HUES64 (cell line): ENCODE measurements around the gene ERC2.
A peak's percentile ranks its signal among the peaks of the same experiment; 100 is the strongest.

Experiments
- H3K27ac ChIP-seq: 2 replicates; pipeline ENCODE4 v1.7.0; 2013; ENCODE audit warnings: low read depth, low read length, inconsistent platforms
- H3K27me3 ChIP-seq: 2 replicates; pipeline ENCODE4 v1.6.1; 2013; ENCODE audit warnings: mild to moderate bottlenecking, low read length; ENCODE audit not compliant: insufficient read depth
- H3K36me3 ChIP-seq: 2 replicates; pipeline ENCODE4 v1.6.1; 2013; ENCODE audit warnings: mild to moderate bottlenecking, low read length; ENCODE audit not compliant: insufficient read depth
- H3K4me1 ChIP-seq: 2 replicates; pipeline ENCODE4 v1.6.1; 2013; ENCODE audit warnings: mild to moderate bottlenecking, low read length, moderate library complexity; ENCODE audit not compliant: insufficient read depth
- H3K4me3 ChIP-seq: 2 replicates; pipeline ENCODE4 v1.5.1; 2013; ENCODE audit warnings: mild to moderate bottlenecking, low read length, moderate library complexity
- H3K9ac ChIP-seq: 2 replicates; pipeline ENCODE4 v1.6.1; 2013; ENCODE audit warnings: mild to moderate bottlenecking, low read depth, low read length
- H3K9me3 ChIP-seq: 2 replicates; pipeline ENCODE4 v1.6.1; 2013; ENCODE audit warnings: low read depth, low read length; ENCODE audit not compliant: insufficient read depth
- WGBS: fragments of 150-250, 120-280 bp; methylation state at CpG from one replicate; pipeline ENCODE4 v1.1.7; 2013; ENCODE audit warnings: missing lambda C conversion rate; 5-methylcytosine and 5-hydroxymethylcytosine counted together

Gene ERC2

GRCh38 chr3:55583475-55583874, 884.8 kb downstream of the ERC2 start:
- Histone ChIP-seq H3K27me3 (no peaks in the 10 kb centered on the region), H3K36me3 (no peaks in the 10 kb centered on the region), H3K27ac (no peak overlapping the region), H3K4me3 (no peak overlapping the region), H3K4me1 (peaks cover 10% of the 10 kb centered on the region), H3K9me3 (no peaks in the 10 kb centered on the region), H3K9ac (no peak overlapping the region)
- WGBS: 77% methylated on average over 2 of the region's 3 CpGs

GRCh38 chr3:55579496-55579895, 888.8 kb downstream of the ERC2 start:
- 93% methylated on average over 8 of the region's 8 CpGs for WGBS
- no peaks in the 10 kb centered on the region for H3K27me3 ChIP-seq
- no peaks in the 10 kb centered on the region for H3K9me3 ChIP-seq
- no peak overlapping the region for H3K9ac ChIP-seq
- H3K27ac ChIP-seq: no peak overlapping the region
- no peak overlapping the region for H3K4me3 ChIP-seq
- no peaks in the 10 kb centered on the region for H3K36me3 ChIP-seq
- H3K4me1 ChIP-seq: peaks cover 4% of the 10 kb centered on the region; the same call in 1 of the 2 replicates

- H3K36me3 ChIP-seq: no peaks in the 10 kb centered on the region
- no peak overlapping the region for H3K4me3 ChIP-seq
- no peak overlapping the region for H3K9ac ChIP-seq
- H3K9me3 ChIP-seq: no peaks in the 10 kb centered on the region
- peaks cover 10% of the 10 kb centered on the region for H3K4me1 ChIP-seq
- 77% methylated on average over 17 of the region's 17 CpGs for WGBS
- no peak overlapping the region for H3K27ac ChIP-seq
- H3K27me3 ChIP-seq: no peaks in the 10 kb centered on the region
These were observed 891.5 kb downstream of the ERC2 start for GRCh38 chr3:55576621-55577388.

GRCh38 chr3:55574671-55575070, 893.6 kb downstream of the ERC2 start:
- no peaks in the 10 kb centered on the region for H3K9me3 ChIP-seq
- H3K27me3 ChIP-seq: no peaks in the 10 kb centered on the region
- H3K27ac ChIP-seq: no peak overlapping the region
- 90% methylated on average over 3 of the region's 3 CpGs for WGBS
- peaks cover 22% of the 10 kb centered on the region for H3K4me1 ChIP-seq
- no peak overlapping the region for H3K4me3 ChIP-seq
- no peaks in the 10 kb centered on the region for H3K36me3 ChIP-seq
- no peak overlapping the region for H3K9ac ChIP-seq

- H3K27me3 ChIP-seq: no peaks in the 10 kb centered on the region
- no peak overlapping the region for H3K9ac ChIP-seq
- no peaks in the 10 kb centered on the region for H3K36me3 ChIP-seq
- H3K27ac ChIP-seq: no peak overlapping the region
- H3K9me3 ChIP-seq: no peaks in the 10 kb centered on the region
- peaks cover 22% of the 10 kb centered on the region for H3K4me1 ChIP-seq
- H3K4me3 ChIP-seq: no peak overlapping the region
- WGBS: 86% methylated on average over 1 of the region's 2 CpGs
These were observed 895.5 kb downstream of the ERC2 start for GRCh38 chr3:55572816-55573215.

GRCh38 chr3:55571913-55572312, 896.4 kb downstream of the ERC2 start:
- Histone ChIP-seq H3K9ac (peak overlapping the region; percentile 6; the same call in 1 of the 2 replicates), H3K27ac (peak overlapping the region; percentile 81)

GRCh38 chr3:55571216-55571813, 897.0 kb downstream of the ERC2 start:
- Histone ChIP-seq H3K4me1 (peaks cover 18% of the 10 kb centered on the region), H3K9me3 (no peaks in the 10 kb centered on the region), H3K4me3 (no peak overlapping the region), H3K9ac (peak overlapping the region; percentile 6; the same call in 1 of the 2 replicates), H3K27me3 (no peaks in the 10 kb centered on the region), H3K36me3 (no peaks in the 10 kb centered on the region), H3K27ac (peak overlapping the region; percentile 81)
- WGBS: 15% methylated on average over 3 of the region's 3 CpGs

More at GRCh38 chr3:55571913-55572312, 896.4 kb downstream of the ERC2 start:
- 12% methylated on average over 10 of the region's 10 CpGs for WGBS
- no peaks in the 10 kb centered on the region for H3K9me3 ChIP-seq
- H3K27me3 ChIP-seq: no peaks in the 10 kb centered on the region
- no peaks in the 10 kb centered on the region for H3K36me3 ChIP-seq
- peaks cover 22% of the 10 kb centered on the region for H3K4me1 ChIP-seq
- no peak overlapping the region for H3K4me3 ChIP-seq

- Histone ChIP-seq H3K4me1 (peaks cover 18% of the 10 kb centered on the region), H3K27ac (no peak overlapping the region)
- WGBS: 84% methylated on average over 9 of the region's 9 CpGs
These were observed 898.0 kb downstream of the ERC2 start for GRCh38 chr3:55570271-55570711.

GRCh38 chr3:55569033-55569599, 899.2 kb downstream of the ERC2 start:
- WGBS: 87% methylated on average over 9 of the region's 10 CpGs
- no peak overlapping the region for H3K4me3 ChIP-seq
- H3K27me3 ChIP-seq: no peaks in the 10 kb centered on the region
- H3K36me3 ChIP-seq: no peaks in the 10 kb centered on the region
- H3K9ac ChIP-seq: no peak overlapping the region
- peaks cover 18% of the 10 kb centered on the region for H3K4me1 ChIP-seq
- no peaks in the 10 kb centered on the region for H3K9me3 ChIP-seq
- H3K27ac ChIP-seq: no peak overlapping the region

More at GRCh38 chr3:55570271-55570711, 898.0 kb downstream of the ERC2 start:
- H3K9ac ChIP-seq: no peak overlapping the region
- H3K4me3 ChIP-seq: no peak overlapping the region
- no peaks in the 10 kb centered on the region for H3K27me3 ChIP-seq
- H3K9me3 ChIP-seq: no peaks in the 10 kb centered on the region
- no peaks in the 10 kb centered on the region for H3K36me3 ChIP-seq

- no peak overlapping the region for H3K4me3 ChIP-seq
- H3K27ac ChIP-seq: no peak overlapping the region
- WGBS: 80% methylated on average over 3 of the region's 3 CpGs
- no peak overlapping the region for H3K9ac ChIP-seq
- H3K27me3 ChIP-seq: no peaks in the 10 kb centered on the region
- H3K36me3 ChIP-seq: no peaks in the 10 kb centered on the region
- H3K4me1 ChIP-seq: peaks cover 18% of the 10 kb centered on the region
- H3K9me3 ChIP-seq: no peaks in the 10 kb centered on the region
These were observed 900.7 kb downstream of the ERC2 start for GRCh38 chr3:55567615-55568014.

GRCh38 chr3:55567121-55567520, 901.1 kb downstream of the ERC2 start:
- no peak overlapping the region for H3K9ac ChIP-seq
- 97% methylated on average over 1 of the region's 1 CpG for WGBS

More at GRCh38 chr3:55567121-55567520, 901.1 kb downstream of the ERC2 start:
- Histone ChIP-seq H3K4me3 (no peak overlapping the region), H3K4me1 (peaks cover 13% of the 10 kb centered on the region), H3K36me3 (no peaks in the 10 kb centered on the region), H3K27ac (no peak overlapping the region), H3K27me3 (no peaks in the 10 kb centered on the region), H3K9me3 (no peaks in the 10 kb centered on the region)
